GM21825 (cell line): ENCODE measurements around the gene NOSIP.

Experiments
- ATAC-seq: cut with Tn5 transposase; IDR thresholded peaks from one replicate; pipeline ENCODE4 v1.9.1; 2021; ENCODE audit warnings: mild to moderate bottlenecking, moderate library complexity; ENCODE audit not compliant: unreplicated experiment

NOSIP gene

DNA sequence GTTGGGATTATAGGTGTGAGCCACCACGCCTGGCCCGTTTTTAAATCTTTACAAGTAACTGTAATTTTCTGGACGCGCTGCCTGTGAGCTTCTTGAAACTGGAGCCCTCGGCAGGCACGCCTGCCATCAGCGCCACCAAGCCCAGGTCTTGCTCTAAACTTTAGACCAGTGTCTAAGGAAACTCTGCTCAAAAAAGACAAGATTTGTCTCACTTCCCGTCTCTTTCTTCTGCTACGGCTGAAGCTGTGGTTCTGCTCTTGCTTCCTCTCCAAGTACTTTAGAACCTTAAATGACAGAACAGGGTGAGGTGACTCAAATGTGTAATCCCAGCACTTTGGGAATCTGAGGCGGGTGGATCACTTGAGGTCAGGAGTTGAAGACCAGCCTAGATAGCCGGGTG is 27.6 kb downstream of the NOSIP start:
- ATAC-seq: no peak

DNA sequence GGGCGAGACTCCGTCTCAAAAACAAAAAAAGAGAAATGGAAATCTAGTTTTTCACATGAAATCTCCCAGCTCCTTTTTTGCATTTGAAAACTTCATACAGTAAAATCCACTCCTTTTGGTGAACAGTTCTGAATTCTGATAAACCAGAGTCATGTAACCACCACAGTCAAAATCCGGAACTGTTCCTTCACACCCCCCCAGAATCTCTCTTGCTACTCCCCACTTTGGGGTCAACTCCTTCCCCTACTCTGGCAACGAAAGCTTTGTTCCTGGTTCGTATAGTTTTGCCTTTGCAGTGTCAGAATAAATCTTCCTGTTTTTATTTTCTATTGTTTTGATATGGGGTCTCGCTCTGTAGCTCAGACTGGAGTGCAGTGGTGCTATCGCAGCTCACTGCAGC is 28.8 kb downstream of the NOSIP start:
- no peak for ATAC-seq

DNA sequence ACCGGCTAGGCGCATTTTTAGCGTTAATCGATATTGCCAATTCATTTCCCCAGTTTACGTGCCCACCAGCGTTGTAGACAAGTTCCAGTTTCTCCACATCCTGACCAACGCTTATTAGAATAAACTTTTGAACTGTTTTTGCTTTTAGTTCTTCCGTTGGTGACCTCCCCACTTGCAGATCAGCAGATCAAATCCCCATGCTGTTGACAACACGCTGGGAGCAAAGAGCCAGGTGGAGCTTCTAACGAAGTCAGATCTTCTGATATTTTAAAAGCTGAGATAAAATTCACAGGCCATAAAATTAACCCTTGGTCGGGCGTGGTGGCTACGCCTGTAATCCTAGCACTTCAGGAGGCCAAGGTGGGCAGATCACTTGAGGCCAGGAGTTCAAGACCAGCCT is 31.3 kb downstream of the NOSIP start:
- ATAC-seq: no peak

DNA sequence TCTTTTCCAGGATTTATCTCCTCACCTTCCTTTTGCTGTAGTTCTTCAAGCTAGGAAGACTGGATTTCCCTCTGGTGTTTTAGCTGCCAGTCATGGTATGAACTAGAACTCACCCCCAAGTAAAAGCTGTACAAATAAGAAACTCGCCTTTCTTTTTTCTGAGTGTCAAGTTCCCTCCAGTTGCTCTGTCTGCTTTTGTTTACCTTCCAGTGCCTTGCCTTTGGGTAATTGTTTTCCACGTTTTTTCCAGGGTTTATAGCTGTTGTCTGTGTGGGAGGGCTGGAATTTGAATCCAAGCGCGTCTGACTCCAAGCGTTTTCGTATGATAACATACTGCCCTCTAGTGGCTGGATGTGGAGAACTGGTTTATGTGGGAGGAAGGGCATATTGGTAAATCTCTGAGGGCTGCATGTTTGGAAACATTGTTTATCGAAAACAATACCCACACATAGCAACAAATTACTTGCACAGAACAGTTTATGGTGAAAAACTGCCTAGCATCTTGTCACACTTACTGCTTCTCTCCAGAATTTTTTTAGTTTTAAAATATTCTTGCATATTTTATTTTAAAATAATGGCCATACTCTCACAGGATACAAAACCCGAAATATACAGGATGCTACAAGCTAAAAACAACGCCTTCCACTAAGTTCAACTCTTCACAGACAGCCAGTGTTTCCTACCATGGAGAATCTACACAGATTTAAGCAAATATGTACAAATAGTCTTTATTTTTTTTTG is 33.4 kb downstream of the NOSIP start:
- ATAC-seq: no peak

DNA sequence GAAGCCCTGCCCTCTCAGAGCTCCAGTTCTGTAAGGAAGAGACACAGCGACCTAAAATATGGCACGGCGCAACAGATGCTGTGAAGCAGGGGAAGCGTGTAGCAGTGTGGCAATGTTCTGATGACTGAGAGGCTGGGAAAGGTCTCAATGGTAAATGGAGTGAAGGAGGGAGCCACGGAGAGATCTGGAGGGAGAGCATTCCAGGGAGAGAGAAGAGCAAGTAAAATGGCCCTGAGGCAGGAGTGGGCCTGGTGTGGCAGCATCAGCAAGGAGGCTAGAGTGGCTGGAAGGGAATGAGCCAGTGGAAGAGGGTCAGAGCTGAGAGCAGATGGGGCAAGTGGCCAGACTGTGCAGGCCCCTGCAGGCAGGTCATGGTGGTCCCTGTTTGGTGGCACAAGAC is 36.2 kb downstream of the NOSIP start:
- ATAC-seq: no peak

DNA sequence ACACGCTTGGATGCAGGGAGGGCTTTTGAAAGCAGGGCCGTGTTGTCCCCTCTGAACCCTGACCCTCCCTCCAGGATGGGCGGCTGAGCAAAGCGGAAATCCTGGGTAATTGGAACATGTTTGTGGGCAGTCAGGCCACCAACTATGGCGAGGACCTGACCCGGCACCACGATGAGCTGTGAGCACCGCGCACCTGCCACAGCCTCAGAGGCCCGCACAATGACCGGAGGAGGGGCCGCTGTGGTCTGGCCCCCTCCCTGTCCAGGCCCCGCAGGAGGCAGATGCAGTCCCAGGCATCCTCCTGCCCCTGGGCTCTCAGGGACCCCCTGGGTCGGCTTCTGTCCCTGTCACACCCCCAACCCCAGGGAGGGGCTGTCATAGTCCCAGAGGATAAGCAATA is 37.3 kb downstream of the NOSIP start:
- ATAC-seq: no peak

DNA sequence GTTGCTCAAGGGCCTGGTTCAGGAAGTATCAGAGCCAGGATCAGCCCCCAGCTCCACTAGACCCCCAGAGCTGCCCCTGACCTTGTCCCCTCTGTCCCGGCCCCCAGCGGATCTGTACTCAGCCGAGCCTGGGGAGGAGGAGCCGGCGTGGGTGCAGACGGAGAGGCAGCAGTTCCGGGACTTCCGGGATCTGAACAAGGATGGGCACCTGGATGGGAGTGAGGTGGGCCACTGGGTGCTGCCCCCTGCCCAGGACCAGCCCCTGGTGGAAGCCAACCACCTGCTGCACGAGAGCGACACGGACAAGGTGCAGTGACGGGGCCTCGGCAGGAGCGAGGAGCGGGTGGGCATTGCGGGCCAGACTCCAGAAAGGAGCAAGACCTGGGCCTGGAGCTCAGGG is 37.9 kb downstream of the NOSIP start:
- no peak for ATAC-seq

DNA sequence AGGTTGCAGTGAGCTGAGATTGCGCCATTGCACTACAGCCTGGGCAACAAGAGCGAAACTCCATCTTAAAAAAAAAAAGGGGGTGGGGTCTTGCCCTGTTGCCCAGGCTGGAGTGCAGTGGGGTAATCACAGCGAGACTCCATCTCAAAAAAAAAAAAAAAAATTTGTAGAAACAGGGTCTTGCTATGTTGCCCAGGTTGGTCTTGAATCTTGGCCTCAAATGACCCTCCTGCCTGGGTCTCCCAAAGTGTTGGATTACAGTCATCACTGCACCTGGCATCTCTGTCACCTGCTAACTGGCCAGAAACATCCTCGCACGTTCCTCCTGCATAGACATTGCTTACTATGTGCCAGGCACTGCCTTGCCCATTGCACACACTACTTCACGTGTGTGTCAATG is 38.4 kb downstream of the NOSIP start:
- ATAC-seq: no peak

DNA sequence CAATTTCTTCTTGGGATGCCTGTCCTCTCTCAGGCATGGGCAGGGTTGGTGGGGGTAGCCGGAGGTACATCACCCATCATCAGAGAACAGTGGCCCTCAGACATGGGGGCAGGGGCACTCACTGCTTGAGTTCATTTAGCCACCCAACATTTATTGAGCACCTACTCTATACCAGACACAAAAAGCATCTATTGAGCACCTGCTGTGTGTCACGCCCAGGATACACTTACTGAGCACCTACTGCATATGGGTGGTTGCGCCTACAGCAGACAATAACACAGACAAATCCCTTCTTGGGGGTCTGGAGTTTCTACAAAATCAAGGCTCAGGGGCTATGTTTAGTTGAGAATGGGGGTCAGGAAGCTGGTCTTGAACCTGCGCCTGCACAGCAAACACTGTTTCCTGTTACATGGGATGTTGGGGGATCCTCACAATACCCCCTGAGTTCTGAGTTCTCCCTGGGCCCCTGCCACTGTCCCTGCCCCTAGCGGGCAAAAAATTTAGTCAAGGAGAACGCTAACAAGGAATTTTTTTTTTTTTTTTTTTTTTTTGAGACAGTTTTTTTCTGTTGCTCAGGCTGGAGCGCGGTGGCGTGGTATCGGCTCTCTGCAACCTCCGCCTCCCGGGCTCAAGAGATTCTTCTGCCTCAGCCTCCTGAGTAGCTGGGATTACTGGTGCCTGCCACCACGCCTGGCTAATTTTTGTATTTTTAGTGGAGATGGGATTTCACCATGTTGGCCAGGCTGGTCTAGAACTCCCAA is 41.0 kb downstream of the NOSIP start:
- ATAC-seq: no peak

DNA sequence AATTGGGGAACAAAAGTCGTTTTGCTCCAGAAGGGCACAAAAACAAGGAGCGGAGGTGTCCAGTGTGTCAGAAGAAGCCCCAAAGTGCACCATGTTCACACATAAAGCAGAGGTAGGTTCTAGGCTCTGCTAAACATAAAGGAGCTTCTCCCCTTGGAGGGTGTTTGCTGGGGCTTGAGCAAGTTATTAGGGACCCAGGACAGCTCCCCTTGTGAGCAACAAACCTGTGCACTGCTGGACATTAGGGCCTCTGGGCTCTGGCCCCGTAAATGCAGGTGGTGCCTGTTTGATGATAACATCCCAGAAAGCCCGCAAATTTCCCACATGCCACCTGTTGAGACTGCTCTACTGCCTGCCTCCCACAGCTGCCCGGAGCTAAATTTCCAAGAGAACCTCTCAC is 41.7 kb downstream of the NOSIP start:
- ATAC-seq: no peak

DNA sequence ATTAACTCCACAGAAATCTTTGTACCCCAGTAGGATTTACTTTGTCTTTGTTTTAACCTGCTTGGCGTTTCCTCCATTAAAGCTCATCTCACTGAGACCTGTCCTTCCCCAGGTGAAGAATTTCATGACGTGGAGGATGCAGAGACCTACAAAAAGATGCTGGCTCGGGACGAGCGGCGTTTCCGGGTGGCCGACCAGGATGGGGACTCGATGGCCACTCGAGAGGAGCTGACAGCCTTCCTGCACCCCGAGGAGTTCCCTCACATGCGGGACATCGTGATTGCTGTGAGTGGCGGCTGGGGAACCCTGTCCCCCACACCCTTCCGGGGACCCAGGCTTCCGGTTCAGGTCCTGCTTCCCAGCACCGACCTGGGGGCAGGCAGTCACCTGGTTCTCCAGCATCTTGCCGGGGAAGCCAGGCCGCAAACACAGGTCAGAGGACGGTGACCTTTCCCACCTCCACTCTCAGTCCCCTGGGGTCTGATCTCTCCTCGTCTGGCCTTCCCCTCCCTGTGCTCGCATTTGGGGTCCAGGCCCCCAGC is 43.4 kb downstream of the NOSIP start:
- no peak for ATAC-seq

DNA sequence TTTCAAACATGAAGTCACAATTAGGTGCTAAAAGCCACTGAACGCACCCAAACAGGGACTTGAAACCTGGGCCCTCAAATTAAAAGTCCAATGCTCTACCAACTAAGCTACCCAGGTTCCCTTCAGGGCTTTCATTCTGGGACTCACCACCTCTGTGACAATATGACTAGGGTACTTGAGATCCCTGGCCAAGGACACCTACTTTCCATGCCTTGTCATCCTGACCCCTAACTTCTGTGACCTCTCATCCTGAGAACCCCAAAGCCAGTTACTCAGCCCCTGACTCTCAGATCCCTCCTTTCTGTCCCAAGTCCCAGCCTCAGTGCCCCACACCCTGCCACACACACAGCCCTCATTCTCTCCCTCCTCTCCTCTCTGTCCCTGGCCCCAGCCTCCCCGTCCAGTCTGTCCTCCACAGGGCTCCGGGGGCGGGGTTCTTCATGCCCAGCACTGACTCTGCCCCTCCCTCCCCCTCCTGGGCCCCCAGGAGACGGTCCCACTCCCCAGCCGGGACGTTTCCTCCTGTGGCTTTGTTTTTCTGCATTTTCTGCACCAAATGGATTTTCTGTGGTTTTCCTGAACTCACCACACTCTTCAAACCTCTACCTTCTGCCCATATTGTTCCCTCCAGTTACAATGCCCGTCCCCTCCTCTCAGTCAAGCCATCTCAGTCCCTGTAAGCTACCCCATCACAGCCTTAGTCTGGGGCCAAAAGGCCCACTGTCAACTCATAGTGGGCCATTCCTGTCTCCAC is 45.5 kb downstream of the NOSIP start:
- no peak for ATAC-seq

DNA sequence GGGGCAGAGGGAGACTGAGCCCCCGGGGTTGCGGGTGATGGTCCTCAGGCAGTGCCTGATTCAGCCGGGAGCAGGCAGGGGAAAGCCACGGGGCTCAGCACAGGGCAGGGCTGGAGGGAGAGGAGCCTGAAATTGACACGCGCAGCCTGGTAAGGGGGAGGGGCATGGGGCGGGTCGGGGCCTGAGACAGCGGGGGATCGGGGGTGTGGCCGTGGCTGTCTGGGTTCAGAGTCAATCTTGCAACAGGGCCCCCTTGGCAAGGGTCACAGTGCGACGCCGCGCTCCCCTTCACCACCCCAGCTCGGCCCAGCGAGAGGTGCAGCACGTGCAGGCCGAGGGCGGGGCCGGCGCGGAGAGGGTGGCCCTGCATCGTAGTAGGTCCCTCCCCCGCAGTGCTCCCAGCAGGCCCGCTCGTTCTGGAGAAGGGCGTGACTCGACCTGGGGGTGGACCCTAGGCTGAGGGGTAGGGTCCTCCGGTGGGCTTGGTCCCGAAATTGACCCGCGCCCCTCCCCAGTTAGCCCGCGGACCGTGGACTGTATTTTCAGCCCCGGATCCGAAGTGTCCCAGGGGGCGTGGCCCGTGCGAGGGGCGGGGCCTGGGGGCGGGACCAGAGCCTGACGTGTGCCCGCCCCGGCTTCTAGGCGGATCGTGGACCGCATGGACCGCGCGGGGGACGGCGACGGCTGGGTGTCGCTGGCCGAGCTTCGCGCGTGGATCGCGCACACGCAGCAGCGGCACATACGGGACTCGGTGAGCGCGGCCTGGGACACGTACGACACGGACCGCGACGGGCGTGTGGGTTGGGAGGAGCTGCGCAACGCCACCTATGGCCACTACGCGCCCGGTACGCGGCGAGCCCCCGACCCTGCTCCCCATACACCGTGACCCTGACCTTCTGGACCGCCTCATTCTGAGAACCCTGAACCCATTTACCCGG is 46.5 kb downstream of the NOSIP start:
- peak; percentile 81 for ATAC-seq

DNA sequence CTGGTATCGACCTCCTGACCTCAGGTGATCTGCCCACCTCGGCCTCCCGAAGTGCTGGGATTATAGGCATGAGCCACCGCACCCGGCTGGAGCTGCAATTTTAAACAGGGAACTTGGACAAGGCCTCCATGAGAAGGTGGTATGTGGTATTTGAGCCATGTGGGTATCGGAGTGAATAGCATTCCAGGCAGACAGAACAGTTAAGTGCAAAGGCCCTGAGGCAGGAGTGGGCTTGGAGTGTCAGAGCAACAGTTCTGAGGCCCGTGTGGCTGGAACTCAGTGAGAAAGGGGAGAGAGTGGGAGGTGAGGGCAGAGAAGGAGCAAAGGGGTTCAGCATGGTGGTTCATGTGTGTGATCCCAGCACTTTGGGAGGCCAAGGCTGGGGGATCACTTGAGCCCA is 49.6 kb downstream of the NOSIP start:
- no peak for ATAC-seq

DNA sequence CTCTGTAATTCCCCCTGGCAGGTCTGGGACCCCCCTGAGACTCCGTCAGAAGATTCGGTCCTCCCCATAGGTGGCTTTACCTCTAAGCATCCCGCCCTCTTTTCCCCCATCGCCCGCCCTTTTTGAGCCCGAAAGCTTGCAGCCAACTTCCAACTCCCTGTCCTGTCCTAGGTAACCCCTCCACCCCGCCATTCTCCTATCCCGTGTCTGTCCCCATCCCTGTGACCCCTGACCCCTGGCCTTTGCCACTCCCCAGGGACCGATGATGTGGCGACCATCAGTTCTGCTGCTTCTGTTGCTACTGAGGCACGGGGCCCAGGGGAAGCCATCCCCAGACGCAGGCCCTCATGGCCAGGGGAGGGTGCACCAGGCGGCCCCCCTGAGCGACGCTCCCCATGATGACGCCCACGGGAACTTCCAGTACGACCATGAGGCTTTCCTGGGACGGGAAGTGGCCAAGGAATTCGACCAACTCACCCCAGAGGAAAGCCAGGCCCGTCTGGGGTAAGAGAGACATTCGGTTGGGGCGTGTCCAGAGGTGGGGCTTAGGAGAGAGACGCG is 52.1 kb downstream of the NOSIP start:
- no peak for ATAC-seq

DNA sequence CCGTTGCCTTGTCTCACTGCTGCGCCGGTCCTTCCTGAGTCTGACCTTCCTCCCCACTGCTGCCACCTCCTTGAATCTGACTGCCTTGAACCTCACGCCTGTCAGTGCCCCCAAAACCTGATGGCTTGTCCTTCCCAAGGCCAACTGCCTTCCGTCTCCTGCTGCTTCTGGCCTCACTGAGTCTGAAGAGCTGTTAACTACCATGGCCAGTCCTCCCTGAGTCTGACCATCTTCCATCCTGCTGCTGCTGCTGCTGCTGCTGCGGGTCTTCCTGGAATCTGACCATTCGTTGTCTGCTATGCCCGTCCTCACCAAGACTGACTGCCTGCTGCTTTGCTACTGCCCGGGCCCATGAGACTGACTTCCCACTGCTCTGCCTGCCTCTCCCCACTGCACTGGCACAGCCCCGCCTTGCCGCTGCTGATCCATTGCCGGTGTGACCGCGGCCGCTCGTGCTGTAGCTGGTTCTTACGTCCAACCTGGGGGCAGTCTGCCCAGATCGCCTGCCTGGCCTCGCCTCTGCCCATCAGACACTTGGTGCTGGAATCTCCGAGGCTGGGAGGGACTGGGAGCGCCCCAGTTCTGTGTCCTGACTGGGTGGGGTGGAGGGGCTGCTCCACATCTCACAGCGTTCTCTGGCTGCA is 55.4 kb downstream of the NOSIP start:
- no peak for ATAC-seq

DNA sequence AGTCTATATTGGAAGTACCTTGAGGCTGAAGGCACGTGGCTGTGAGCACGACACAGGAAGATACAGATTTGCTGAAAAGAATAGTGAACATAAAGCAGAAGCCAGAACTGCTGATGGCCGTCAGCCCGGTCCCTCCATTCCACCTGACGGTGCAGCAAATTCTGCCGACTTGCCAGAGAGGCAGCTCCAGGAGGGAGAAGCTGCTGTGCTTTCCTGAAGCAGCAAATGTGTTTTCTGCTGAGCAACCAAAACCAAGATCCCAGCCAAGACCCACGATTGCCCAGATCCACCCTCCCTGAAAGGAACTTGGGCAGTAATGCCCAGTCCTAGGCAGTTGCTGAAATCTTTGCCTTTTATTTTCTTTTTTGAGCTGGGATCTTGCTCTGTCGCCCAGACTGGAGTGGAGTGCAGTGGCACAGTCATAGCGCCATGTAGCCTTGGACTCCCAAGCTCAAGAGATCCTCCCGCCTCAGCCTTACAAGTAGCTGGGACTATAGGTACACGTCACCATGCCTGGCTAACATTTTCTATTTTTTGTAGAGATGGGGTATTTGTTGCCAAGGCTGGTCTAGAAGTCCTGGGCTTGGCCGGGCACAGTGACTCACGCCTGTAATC is 59.5 kb downstream of the NOSIP start:
- ATAC-seq: no peak

DNA sequence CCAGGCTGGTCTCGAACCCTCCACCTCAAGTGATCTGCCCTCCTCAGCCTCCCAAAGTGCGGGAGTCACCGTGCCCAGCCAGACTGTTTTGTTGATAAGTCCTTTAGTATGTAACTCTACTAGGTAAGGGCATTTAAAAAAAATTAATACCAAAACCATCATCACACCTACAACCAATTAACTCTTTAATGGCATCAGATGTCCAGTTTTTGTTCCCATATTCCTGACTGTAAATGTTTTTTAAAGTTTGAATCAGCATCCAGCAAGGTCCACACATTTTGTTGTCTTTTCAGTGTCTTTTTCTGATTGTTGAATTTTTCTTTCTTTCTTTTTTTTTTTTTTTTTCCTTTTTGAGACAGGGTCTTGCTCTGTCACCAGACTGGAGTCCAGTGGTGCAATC is 62.3 kb downstream of the NOSIP start:
- no peak for ATAC-seq

DNA sequence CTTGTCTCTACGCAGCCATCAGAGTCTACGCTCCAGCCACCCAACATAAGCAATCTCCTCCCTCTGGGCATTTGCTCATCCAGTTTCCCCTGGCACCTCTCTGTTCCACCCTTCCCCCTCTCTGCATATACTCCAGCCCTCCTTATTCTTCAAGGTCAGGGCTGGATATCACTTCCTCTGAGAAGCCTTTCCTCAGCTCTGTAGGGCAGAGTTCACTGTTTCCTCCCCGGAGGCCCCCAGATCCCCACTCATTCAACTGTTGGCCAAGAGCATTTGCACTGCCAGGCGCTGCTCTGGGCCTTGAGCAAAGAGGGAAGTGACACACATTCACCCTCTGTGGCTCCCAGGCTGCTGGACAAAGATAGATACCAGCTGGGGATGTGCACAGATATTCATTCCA is 64.6 kb downstream of the NOSIP start:
- no peak for ATAC-seq
